GM18499 (cell line): ENCODE measurements around the gene TLE2.
"Not testable (repeated sequence)": the region's sequence is repeated elsewhere in the genome, so short reads cannot be mapped to it uniquely, and the experiment has no call there.

ENCODE experiments used
- ATAC-seq: cut with Tn5 transposase; IDR thresholded peaks from one replicate; pipeline ENCODE4 v1.9.1; 2021; ENCODE audit warnings: moderate number of reproducible peaks; ENCODE audit not compliant: insufficient read depth, unreplicated experiment

The TLE2 gene

DNA sequence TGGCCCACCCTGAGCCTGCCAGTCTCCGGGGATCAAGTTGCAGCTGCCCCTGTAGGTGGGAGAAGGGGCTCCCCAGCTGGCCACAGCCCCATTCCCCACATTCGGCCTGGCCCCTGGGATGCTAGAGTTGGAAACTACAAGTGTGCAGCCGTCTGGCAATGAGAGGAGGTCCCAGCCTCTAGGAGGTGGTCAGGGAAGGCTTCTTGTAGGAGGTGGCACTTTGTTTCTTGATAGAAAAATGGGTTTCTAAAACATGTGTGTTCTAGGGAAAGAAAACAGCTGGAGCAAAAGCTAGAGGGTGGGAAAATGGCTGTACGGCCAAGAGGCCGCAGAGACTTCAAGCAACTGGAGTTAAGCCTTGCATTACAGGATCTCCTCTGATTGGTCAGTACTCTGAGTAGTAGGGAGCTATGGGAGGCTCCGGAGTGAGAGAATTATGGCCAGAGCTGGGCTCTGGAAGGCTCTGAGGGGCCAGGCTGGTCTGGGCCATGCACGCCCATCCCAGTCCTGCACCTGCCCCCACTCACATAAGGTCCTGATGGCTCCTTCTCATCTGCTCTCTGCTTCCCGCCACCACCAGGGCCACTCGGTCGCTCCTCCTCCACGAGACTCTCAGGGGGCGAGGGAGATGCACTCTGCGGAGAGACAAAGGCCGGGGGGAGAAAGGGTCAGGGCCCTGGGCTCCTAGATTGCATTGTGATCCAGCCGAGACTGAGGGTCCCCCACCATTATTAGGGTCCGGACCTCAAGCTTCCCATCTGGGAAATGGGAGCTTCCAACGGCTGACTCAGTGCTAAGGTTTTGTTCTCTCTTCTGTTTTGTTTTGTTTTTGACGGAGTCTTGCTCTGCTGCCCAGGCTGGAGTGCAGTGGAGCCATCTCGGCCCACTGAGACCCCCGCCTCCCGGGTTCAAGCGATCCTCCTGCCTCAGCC is 13.7 kb downstream of the TLE2 start:
- no peak for ATAC-seq

DNA sequence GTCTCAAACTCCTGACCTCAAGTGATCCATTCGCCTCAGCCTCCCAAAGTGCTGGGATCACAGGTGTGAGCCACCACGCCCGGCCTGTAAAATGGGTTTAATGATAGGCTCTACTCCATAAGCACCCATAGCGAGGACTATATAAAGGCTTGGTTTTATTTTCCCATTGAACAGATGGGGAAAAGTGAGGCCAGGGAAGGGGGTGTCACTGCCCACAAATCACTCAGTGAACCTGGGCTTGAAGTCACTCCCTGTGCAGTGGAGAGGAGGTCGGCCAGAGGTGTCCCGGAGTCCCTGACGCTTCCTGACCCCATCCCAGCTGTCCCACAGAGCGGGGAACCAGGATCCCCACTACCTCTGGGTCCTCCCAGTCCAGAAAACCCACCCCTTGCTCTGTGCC is 14.9 kb downstream of the TLE2 start:
- no peak for ATAC-seq

DNA sequence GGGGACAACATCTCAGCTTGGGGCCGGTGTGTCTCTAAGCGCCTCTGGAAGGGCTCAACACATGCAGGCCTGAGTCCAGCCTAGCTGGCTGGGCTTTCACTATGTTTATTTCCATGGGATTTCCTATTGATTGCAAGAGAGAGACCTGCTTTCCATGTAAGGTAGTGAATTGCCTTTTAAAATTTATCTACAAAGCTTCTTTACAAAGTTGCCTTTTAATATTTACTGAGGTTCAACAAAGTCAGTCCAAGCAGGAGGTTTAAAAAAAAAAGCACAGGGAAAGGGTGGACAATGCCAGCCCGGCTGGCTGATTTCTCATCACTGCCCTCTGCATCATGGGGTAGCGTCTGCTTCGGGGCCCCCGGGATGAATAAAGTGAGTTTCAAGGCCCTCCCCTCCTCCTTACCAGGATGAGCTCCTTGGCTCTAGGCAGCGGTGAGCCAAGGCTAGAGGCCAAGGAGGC is 15.8 kb downstream of the TLE2 start:
- no peak for ATAC-seq

DNA sequence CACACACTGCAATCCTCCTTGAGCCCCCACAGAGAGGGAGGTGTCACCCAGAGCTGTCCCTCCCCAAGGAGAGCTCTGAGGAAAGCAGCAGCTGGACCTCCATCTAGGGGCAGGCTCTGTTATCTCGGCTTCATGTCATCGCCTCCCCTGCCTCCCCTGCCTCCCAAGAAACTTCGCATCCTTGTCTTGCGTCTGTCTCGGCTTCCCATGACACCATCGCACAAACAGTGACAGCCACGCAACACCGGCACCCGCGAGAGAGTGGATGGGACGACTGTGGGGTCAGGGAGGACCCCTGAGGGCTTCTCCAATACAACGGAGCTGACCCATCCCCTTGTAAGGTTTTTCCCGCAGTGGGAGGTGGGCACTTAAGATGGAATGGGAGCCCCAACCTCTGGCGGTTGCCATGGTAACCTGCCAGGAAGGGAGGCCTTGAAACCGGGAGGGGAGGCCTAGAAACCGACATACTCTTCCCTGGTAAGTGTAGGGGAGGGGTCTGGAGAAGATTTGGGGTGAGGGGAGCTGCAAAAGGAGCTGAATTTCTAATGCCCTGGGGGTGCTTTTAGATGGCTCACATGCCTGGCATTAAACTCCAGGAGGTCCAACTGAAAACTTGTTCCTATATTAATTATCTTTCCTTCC is 16.3 kb downstream of the TLE2 start:
- ATAC-seq, result no peak

DNA sequence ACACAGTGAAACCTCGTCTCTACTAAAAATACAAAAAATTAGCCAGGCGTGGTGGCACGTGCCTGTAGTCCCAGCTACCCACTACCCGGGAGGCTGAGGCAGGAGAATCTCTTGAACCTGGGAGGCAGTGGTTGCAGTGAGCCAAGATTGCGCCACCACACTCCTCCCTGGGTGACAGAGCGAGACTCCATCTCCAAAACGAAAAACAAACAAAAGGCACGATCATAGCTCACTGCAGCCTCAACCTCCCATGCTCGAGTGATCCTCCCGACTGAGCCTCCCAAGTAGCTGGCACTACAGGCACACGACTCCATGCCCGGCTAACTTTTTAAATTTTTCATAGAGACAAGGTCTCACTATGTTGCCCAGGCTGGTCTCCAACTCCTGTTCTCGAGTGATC is 17.0 kb downstream of the TLE2 start:
- not testable (repeated sequence) for ATAC-seq

DNA sequence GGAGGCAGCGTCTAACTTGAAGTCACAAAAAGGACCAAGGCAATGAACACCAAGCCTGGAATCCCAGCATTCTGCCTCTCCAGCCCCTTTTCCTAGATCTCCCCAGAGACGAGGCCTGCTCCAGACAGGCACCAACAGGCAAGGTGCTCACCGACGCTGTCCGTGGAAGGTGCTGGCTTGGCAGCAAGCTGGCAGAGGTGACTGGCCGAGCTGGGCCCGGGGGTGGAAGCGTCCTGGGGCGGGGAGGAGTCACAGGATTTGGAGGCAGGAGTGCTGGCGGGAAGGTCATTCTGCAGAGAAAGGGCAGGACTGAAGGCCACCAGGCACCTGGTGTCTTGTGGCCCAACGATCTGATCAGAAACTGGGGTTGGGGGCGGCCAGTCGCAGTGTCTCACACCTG is 18.2 kb downstream of the TLE2 start:
- no peak for ATAC-seq

DNA sequence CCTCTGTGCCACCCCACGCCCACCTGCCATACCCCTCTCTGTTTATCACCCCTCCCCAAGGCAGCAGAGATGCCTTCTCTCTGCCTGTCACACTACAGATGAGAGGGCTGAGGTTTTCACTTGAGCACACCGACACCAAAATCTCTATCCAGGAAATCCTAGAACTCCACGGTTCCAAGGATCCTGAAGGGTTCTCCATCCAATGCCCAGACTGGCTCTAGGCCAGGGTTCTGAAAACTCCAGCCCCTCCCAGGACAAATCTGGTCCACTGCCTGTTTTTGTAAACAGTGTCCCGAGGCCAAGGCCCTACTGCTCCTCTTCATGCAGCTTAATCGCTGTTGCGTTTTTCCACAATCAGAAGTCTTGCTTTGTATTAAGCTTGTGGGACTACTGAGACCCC is 20.1 kb downstream of the TLE2 start:
- ATAC-seq, result no peak

DNA sequence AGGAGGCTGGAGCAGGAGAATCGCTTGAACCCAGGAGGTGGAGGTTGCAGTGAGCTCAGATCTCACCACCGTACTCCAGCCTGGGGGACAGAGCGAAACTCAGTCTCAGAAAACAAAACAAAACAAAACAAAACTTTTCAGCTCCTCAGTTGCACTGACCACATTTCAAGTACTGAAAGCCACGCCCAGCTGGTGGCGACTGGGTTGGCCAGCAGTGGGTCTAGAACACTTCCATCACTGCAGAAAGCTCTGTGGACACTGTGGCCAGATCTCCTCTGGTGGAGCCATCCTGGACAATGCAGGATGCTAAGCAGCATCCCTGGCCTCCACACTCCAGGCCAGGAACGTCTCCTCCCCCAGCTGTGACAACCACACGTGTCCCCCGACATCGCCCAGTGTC is 21.1 kb downstream of the TLE2 start:
- ATAC-seq, result no peak

DNA sequence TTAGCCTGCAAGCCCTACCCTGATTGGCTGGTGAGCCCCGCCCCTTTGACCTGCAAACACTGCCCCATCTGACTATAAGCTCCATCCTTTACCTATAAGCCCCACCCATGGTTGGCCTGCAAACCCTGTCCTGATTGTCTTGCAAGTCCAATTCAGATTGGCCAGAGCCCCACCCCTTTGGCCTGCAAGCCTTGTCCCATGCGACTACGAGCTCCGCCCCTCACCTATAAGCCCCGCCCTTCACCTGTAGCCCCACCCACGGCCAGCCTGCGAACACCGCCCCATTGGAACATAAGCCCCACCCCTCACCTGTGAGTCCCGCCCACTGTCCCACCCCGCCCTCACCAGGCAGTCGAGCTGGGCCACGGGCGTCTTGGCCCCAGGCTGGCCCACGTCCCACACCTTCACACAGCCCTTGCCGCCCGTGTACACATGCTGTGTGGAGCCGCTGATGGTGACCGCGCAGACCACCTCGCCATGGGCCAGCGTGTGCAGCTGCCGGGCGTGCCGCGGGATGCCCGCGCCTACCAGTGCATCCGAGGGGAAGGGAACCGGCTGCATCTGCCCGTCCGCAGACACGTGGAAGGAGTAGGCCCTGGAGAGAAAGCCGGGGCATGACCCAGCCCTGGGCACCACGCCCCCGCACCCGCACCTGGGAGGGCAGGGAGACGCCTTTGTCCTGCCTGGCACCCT is 22.9 kb downstream of the TLE2 start:
- ATAC-seq, result no peak

DNA sequence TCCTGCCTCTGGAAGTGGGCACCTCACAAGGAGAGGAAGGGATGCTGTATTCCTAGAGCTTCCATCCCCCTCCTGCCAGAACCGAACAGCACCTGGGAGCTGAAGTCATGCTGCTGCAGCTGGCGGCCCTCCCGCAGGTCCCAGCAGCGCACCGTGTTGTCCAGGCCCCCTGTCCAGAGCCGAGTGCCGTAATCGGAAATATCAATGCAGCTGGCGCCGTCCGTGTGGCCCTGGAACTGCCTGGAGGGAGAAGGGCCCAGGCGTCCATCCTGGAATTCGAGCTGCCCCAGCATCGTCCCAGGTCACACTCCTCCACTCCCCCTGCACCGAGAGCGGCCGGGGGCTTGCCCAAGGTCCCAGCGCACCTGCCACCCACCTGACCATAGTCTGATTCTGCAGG is 23.7 kb downstream of the TLE2 start:
- ATAC-seq, result no peak

DNA sequence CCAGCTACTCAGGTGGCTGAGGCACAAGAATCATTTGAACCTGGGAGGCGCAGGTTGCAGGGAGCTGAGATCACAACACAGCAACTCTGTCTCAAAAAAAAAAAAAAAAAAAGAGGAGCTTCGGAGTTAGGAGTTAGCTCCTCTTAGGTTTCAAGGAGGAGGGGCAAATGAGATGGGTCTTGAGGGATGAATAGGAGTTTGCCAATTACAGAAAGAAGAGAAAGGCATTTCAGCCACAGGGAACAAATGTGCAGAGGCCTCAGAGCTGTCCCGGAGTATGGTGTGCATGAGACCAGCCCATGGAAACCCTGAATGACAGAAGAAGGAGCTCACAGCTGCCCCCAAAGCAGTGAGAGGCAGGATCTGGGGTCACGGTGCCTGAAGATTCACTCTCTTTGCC is 24.6 kb downstream of the TLE2 start:
- no peak for ATAC-seq

DNA sequence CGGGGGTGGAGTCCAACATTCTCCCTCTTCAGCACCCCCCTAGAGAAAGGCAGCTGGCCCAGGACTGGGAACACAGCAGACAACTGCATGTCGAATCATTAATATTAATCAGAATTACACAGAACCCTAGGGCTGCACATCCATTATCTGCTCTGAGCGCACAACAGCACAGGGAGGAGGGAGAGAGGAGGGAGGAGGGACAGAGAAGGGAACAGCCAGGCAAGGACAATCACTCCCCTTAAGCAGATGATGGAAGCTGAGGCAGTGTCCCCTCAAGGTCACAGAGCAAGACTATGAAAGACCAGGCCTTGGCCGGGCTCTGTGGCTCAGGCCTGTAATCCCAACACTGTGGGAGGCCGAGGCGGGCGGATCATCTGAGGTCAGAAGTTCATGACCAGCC is 26.0 kb downstream of the TLE2 start:
- no peak for ATAC-seq

DNA sequence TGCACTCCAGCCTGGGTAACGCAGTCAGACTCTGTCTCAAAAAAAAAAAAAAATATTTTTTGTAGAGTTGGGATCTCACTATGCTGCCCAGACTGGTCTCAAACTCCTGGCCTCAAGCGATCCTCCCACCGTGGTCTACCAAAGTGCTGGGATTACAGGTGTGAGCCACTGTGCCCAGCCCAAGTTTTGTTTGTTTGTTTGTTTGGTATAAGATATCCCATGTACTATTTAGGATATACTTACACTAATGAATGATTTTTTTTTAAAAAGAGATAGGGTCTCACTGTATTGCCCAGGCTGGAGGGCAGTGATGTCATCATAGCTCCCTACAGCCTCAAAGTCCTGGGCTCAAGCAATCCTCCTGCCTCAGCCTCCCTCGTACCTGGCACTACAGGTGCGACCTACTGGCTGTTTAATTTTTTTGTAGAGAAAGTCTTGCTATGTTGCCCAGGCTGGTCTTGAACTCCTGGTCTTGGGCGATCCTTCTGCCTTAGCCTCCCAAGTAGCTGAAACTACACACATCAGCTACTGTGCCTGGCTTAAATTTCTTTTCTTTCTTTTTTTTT is 27.8 kb downstream of the TLE2 start:
- ATAC-seq, result no peak

DNA sequence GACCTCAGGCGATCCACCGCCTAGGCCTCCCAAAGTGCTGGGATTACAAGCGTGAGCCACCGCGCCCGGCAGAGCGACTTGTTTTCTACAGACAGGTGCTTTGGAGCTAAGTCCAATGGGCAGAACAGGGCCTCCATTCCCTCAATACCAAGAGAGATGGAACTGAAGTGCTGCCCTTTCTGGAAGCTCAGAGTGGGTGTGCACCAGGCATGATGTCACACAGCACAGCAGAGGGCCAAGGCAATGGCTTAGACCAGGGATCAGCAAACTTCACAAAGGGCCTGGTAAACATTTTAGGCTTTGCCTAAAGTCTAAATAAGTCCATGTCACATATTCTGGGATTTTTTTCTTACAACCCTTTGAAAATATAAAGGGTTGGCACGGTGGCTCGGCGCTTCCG is 30.4 kb downstream of the TLE2 start:
- ATAC-seq, result no peak

DNA sequence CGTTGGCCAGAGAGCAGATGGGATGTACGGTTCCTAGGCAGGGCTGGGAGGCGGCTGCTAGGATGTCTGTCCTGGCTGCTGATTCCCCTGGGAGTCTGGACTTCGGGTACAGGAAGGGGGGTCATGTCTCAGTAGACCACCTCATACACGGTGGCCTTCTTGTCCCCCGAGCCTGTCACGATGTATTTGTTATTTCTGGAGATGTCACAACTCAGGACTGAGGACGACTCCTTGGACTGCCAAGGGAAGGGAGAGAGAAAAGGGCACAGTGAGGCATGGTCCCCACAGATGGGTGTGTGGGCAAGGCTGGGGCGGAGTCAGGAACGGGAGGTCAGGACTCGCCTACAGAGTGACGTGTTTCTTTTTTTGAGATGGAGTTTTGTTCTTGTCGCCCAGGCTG is 31.4 kb downstream of the TLE2 start:
- ATAC-seq, result no peak

DNA sequence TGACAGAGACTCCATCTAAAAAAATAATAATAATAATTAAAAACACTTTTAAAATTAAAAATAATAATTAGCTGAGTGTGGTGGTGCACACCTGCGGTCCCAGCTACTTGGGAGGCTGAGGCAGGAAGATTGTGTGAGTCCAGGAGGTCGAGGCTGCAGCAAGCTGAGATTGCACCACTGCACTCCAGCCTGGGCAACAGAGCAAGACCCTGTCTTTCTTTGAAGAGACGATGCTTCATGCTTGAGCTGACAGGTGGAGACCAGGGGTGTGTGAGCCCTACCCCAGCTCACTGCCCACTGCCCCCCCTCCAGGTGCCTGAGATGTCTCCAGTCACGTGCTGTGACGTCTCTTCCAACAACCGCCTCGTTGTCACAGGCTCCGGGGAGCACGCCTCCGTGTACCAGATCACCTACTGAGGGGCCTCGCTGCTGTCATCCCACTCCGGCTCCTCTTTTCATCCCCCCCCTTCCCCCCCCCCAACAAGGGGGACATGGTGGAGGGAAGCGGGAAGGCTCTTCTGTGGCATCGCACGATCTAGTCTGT is 34.4 kb downstream of the TLE2 start:
- ATAC-seq, result no peak

DNA sequence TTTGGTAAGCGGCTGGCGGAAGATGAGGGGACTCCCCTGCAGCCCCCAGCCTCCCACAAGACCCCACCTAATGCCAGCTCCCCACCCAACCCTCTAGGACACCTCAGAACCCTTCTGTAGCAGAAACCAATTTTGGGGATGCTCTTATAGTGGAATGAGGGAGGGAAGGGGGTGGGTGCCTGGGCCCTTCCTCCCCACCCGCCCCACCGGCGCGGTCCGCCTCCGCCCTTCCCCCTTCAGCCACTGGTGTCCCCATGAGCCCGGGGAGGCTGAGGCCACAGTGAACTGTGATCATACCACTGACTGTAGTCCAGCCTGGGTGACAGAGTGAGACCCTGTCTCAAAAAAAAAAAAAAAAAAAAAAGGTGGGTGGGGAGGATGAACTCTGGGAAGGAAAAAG is 35.5 kb downstream of the TLE2 start:
- ATAC-seq, result no peak

DNA sequence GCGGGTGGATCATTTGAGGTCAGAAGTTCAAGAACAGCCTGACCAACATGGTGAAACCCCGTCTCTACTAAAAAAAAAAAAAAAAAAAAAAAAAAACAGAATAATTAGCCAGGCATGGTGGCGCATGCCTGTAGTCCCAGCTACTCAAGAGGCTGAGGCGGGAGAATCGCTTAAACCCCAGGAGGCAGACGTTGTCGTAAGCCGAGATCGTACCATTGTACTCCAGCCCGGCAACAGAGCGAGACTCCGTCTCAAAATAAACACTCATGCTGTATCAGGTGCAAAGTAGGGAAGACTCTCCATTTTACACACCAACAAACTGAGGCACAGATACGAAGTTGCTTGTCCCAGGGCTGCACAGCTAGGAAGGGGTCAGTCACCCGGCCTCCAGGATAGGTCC is 36.1 kb downstream of the TLE2 start:
- no peak for ATAC-seq

DNA sequence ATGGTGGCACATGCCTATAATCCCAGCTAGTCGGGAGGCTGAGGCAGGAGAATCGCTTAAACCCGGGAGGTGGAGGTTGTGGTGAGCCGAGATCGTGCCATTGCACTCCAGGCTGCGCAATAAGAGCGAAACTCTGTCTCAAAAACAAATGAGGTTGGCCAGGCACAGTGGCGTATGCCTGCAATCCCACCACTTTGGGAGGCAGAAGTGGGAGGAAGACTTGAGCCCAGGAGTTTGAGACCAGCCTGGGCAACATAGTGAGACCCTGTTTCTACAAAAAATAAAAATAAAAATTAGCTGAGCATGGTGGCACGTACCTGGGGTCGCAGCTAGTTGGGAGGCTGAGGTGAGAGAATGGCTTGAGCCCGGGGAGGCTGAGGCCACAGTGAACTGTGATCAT is 36.7 kb downstream of the TLE2 start:
- not testable (repeated sequence) for ATAC-seq

DNA sequence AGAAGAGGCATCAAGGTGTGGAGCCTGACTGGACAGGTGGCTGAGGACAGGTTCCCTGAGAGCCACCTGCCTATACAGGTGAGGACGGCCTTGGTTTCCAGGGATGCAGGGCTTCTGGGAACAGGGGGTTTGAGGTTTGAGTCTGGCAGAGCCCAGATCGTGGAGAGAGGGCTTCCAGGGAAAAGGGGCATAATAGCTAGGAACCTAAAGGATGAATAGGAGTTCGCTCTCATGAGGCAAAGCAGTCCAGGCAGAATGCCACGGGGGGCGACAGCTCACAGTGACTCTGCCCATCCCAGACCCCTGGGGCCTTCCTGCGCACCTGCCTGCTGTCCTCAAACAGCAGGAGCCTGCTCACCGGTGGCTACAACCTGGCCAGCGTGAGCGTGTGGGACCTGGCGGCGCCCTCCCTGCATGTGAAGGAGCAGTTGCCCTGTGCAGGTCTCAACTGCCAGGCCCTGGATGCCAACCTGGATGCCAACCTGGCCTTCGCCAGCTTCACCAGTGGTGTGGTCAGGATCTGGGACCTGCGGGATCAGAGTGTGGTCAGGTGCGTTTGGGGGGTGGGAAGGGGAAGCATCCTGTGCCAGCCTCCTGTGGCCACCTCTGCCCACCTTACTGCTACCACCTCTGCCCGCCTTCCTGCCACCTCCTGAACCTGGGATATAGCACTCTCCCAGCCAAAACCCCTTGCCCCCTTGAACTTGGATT is 39.7 kb downstream of the TLE2 start:
- ATAC-seq, result no peak
